NT2/D1 (cell line): ENCODE measurements around the gene PHACTR2.

Source experiments
- DNase-seq: peaks from one replicate; pipeline ENCODE4 v3.0.0-alpha.2; 2011; ENCODE audit warnings: low read depth, low spot score
- H3K27me3 ChIP-seq: 2 replicates; pipeline ENCODE4 v1.6.0; 2011; ENCODE audit warnings: mild to moderate bottlenecking; ENCODE audit not compliant: insufficient read length, insufficient read depth
- H3K36me3 ChIP-seq: 2 replicates; pipeline ENCODE4 v1.6.1; 2011; ENCODE audit warnings: mild to moderate bottlenecking, low read length, mixed read lengths; ENCODE audit not compliant: insufficient read depth, insufficient read length
- H3K4me1 ChIP-seq: 2 replicates; pipeline ENCODE4 v1.5.1; 2011; ENCODE audit not compliant: insufficient read depth, insufficient read length
- H3K4me3 ChIP-seq: 2 replicates; pipeline ENCODE4 v1.5.1; 2011; ENCODE audit warnings: low read depth; ENCODE audit not compliant: insufficient read length
- H3K9ac ChIP-seq: 2 replicates; pipeline ENCODE4 v1.6.0; 2011; ENCODE audit warnings: low read depth; ENCODE audit not compliant: insufficient read length
- H3K9me3 ChIP-seq: 2 replicates; pipeline ENCODE4 v1.5.1; 2011; ENCODE audit warnings: mild to moderate bottlenecking, low read length; ENCODE audit not compliant: insufficient read depth
- SUZ12 ChIP-seq: IDR thresholded peaks from 2 replicates; pipeline ENCODE4 v1.6.1; 2011; ENCODE audit not compliant: insufficient read length, insufficient read depth; ENCODE audit errors: extremely low read depth
- YY1 ChIP-seq: IDR thresholded peaks from 2 replicates; pipeline ENCODE4 v1.6.1; 2011; ENCODE audit not compliant: insufficient read length, insufficient read depth
- ZNF274 ChIP-seq: IDR thresholded peaks from 2 replicates; pipeline ENCODE4 v1.6.1; 2011; ENCODE audit warnings: mild to moderate bottlenecking, low read depth, low read length

PHACTR2 gene

GRCh38 chr6:143688681-143689080 lies 10.9 kb downstream of the PHACTR2 start:
- 0 out of 2 replicates have a peak, but pooled peaks cover under 1% of the 10 kb centered on the region for H3K9me3 ChIP-seq
- TF ChIP-seq ZNF274 = no peak
- no peak for TF ChIP-seq SUZ12
- TF ChIP-seq YY1 = no peak
- H3K27me3 ChIP-seq = no peaks in the 10 kb centered on the region
- DNase-seq = no peak
- H3K9ac ChIP-seq = no peak overlapping the region
- no peak overlapping the region for H3K4me3 ChIP-seq
- H3K36me3 ChIP-seq = no peaks in the 10 kb centered on the region
- H3K4me1 ChIP-seq = no peaks in the 10 kb centered on the region

GRCh38 chr6:143689852-143690251 lies 12.1 kb downstream of the PHACTR2 start:
- Histone ChIP-seq H3K9ac (no peak overlapping the region), H3K9me3 (no peaks in the 10 kb centered on the region), H3K27me3 (no peaks in the 10 kb centered on the region), H3K4me1 (no peaks in the 10 kb centered on the region), H3K36me3 (no peaks in the 10 kb centered on the region), H3K4me3 (no peak overlapping the region)
- DNase-seq = no peak
- TF ChIP-seq ZNF274 (no peak), SUZ12 (no peak), YY1 (no peak)

GRCh38 chr6:143691155-143691554 lies 13.4 kb downstream of the PHACTR2 start:
- Histone ChIP-seq H3K36me3 (no peaks in the 10 kb centered on the region), H3K9ac (no peak overlapping the region), H3K4me3 (no peak overlapping the region), H3K9me3 (no peaks in the 10 kb centered on the region), H3K4me1 (no peaks in the 10 kb centered on the region), H3K27me3 (no peaks in the 10 kb centered on the region)
- DNase-seq = no peak
- no peak for TF ChIP-seq SUZ12
- no peak for TF ChIP-seq YY1
- no peak for TF ChIP-seq ZNF274

- Histone ChIP-seq H3K27me3 (no peaks in the 10 kb centered on the region), H3K4me3 (no peak overlapping the region), H3K9ac (no peak overlapping the region), H3K36me3 (no peaks in the 10 kb centered on the region), H3K9me3 (no peaks in the 10 kb centered on the region), H3K4me1 (no peaks in the 10 kb centered on the region)
- no peak for DNase-seq
- TF ChIP-seq YY1 (no peak), ZNF274 (no peak), SUZ12 (no peak)
Measured at GRCh38 chr6:143691900-143692636, 14.3 kb downstream of the PHACTR2 start.

- Histone ChIP-seq H3K36me3 (no peaks in the 10 kb centered on the region), H3K27me3 (no peaks in the 10 kb centered on the region), H3K4me1 (no peaks in the 10 kb centered on the region), H3K9me3 (no peaks in the 10 kb centered on the region), H3K9ac (no peak overlapping the region), H3K4me3 (no peak overlapping the region)
- DNase-seq = no peak
- TF ChIP-seq SUZ12 = no peak
- no peak for TF ChIP-seq YY1
- TF ChIP-seq ZNF274 = no peak
Measured at GRCh38 chr6:143692696-143693095, 14.9 kb downstream of the PHACTR2 start.

- no peak for DNase-seq
- Histone ChIP-seq H3K4me3 (no peak overlapping the region), H3K36me3 (no peaks in the 10 kb centered on the region), H3K9me3 (no peaks in the 10 kb centered on the region), H3K27me3 (no peaks in the 10 kb centered on the region), H3K9ac (no peak overlapping the region), H3K4me1 (no peaks in the 10 kb centered on the region)
- TF ChIP-seq ZNF274 = no peak
- TF ChIP-seq YY1 = no peak
- no peak for TF ChIP-seq SUZ12
Measured at GRCh38 chr6:143694013-143694412, 16.2 kb downstream of the PHACTR2 start.

GRCh38 chr6:143694560-143694959 lies 16.8 kb downstream of the PHACTR2 start:
- no peak for DNase-seq
- Histone ChIP-seq H3K9ac (no peak overlapping the region), H3K4me3 (no peak overlapping the region), H3K9me3 (no peaks in the 10 kb centered on the region), H3K27me3 (no peaks in the 10 kb centered on the region), H3K36me3 (no peaks in the 10 kb centered on the region), H3K4me1 (no peaks in the 10 kb centered on the region)
- no peak for TF ChIP-seq YY1
- TF ChIP-seq SUZ12 = no peak
- TF ChIP-seq ZNF274 = no peak
